Measurements from ENCODE around the gene ZBTB40. TPM values are rescaled to one million over a fixed set of nuclear protein-coding genes. Genes with fewer than 3 reads are reported as not detected.

ZBTB40 gene
- total and polyA plus RNA-seq, 10 of the 15 experiments (the other 5 are each of a cell fraction or from before 2014, with no cell fraction given): 1.9 to 14.4 (median 9.0) TPM

GRCh38 chr1:22516906-22517571 lies 65.4 kb downstream of the ZBTB40 start:
- H3K4me3 ChIP-seq: no peak overlapping the region
- WGBS (ENCODE audit: insufficient coverage, insufficient replicate concordance, low lambda C conversion rate, missing lambda C conversion rate): 97% methylated on average over 16 of the region's 16 CpGs
- no peaks in the 10 kb centered on the region for H3K9me3 ChIP-seq (replicated peaks; ENCODE audit: control insufficient read depth, insufficient read depth, low read length)
- ChIA-PET SMC1A (ENCODE audit: uncharacterized antibody, unreplicated experiment) (no interaction called here), RAD21 (ENCODE audit: unreplicated experiment) (no interaction called here), CTCF (no interaction called here), POLR2A (no interaction called here)
- H4K20me1 ChIP-seq (ENCODE audit: control insufficient read depth, insufficient read depth): no peaks in the 10 kb centered on the region
- ATAC-seq: no peak
- no peaks in the 10 kb centered on the region for H3K4me1 ChIP-seq (ENCODE audit: control insufficient read depth, insufficient read depth, low read length)
- no peaks in the 10 kb centered on the region for H3K27me3 ChIP-seq (replicated peaks in 1 of 2; ENCODE audit: control insufficient read depth in 2 of 2, insufficient read depth in 2 of 2, low read length in 1 of 2)
- no peak overlapping the region for H2AFZ ChIP-seq (ENCODE audit: control insufficient read depth, low read depth, low read length)
- H3K27ac ChIP-seq (ENCODE audit: control insufficient read depth, insufficient read depth): no peak overlapping the region
- in situ Hi-C loops (cut with MboI): no loop called here
- intact Hi-C loops (cut with micrococcal nuclease; ENCODE audit: unreplicated experiment): no loop called here
- no peak overlapping the region for H3K9ac ChIP-seq (ENCODE audit: control insufficient read depth, insufficient read depth, low read length)
- no peak overlapping the region for H3K4me2 ChIP-seq (ENCODE audit: control insufficient read depth, insufficient read depth)
- BruUV-seq (replicated peaks): no TSS peak
- TF ChIP-seq SIX5 (IDR thresholded peaks at IDR 0.05; ENCODE audit: low read depth, low read length, severe bottlenecking): no peak
- no peak for TF ChIP-seq RBBP5 (conservative IDR thresholded peaks at IDR 0.05)
- TF ChIP-seq SUZ12 (IDR thresholded peaks at IDR 0.05; ENCODE audit: unreplicated experiment): no peak
- no peak for DNase-seq (ENCODE audit: low read depth, low spot score)
- H3K36me3 ChIP-seq (ENCODE audit: control insufficient read depth in 2 of 2, insufficient read depth in 2 of 2, low read length in 1 of 2): peaks cover 21% of the 10 kb centered on the region in 2 experiments; a peak in 3 of 4 replicates
- no peaks in the 10 kb centered on the region for H3K79me2 ChIP-seq (ENCODE audit: control insufficient read depth, insufficient read depth, low read length)
- no peak for FAIRE-seq

GRCh38 chr1:22517956-22518355 lies 66.3 kb downstream of the ZBTB40 start:
- Histone ChIP-seq H4K20me1 (ENCODE audit: control insufficient read depth, insufficient read depth) (no peaks in the 10 kb centered on the region), H2AFZ (ENCODE audit: control insufficient read depth, low read depth, low read length) (no peak overlapping the region), H3K27ac (ENCODE audit: control insufficient read depth, insufficient read depth) (no peak overlapping the region), H3K4me2 (ENCODE audit: control insufficient read depth, insufficient read depth) (no peak overlapping the region), H3K36me3 (ENCODE audit: control insufficient read depth in 2 of 2, insufficient read depth in 2 of 2, low read length in 1 of 2) (peaks cover 17% of the 10 kb centered on the region in 2 experiments; a peak in 3 of 4 replicates), H3K9me3 (replicated peaks; ENCODE audit: control insufficient read depth, insufficient read depth, low read length) (no peaks in the 10 kb centered on the region), H3K79me2 (ENCODE audit: control insufficient read depth, insufficient read depth, low read length) (no peaks in the 10 kb centered on the region), H3K9ac (ENCODE audit: control insufficient read depth, insufficient read depth, low read length) (no peak overlapping the region), H3K27me3 (replicated peaks in 1 of 2; ENCODE audit: control insufficient read depth in 2 of 2, insufficient read depth in 2 of 2, low read length in 1 of 2) (no peaks in the 10 kb centered on the region), H3K4me3 (no peak overlapping the region), H3K4me1 (ENCODE audit: control insufficient read depth, insufficient read depth, low read length) (no peaks in the 10 kb centered on the region)
- in situ Hi-C loops (cut with MboI): no loop called here
- RAD21 ChIA-PET (ENCODE audit: unreplicated experiment): no interaction called here
- WGBS (ENCODE audit: insufficient coverage, insufficient replicate concordance, low lambda C conversion rate, missing lambda C conversion rate): 89% methylated on average over 7 of the region's 7 CpGs
- ATAC-seq (no peak), DNase-seq (ENCODE audit: low read depth, low spot score) (no peak), FAIRE-seq (no peak)
- POLR2A ChIA-PET: no interaction called here
- CTCF ChIA-PET: no interaction called here
- no TSS peak for BruUV-seq (replicated peaks)
- SMC1A ChIA-PET (ENCODE audit: uncharacterized antibody, unreplicated experiment): no interaction called here
- intact Hi-C loops (cut with micrococcal nuclease; ENCODE audit: unreplicated experiment): no loop called here
- TF ChIP-seq SPI1 (IDR thresholded peaks at IDR 0.05; ENCODE audit: borderline replicate concordance, insufficient read depth, low read depth, low read length) (no peak), RCOR1 (conservative IDR thresholded peaks at IDR 0.05; ENCODE audit: low read depth, low read length) (no peak), ATF7 (IDR thresholded peaks at IDR 0.05; ENCODE audit: low read depth) (no peak), POU2F2 (IDR thresholded peaks at IDR 0.05; ENCODE audit: borderline replicate concordance, low read depth, low read length) (no peak)
- TF ChIP-seq, protein P1, sequence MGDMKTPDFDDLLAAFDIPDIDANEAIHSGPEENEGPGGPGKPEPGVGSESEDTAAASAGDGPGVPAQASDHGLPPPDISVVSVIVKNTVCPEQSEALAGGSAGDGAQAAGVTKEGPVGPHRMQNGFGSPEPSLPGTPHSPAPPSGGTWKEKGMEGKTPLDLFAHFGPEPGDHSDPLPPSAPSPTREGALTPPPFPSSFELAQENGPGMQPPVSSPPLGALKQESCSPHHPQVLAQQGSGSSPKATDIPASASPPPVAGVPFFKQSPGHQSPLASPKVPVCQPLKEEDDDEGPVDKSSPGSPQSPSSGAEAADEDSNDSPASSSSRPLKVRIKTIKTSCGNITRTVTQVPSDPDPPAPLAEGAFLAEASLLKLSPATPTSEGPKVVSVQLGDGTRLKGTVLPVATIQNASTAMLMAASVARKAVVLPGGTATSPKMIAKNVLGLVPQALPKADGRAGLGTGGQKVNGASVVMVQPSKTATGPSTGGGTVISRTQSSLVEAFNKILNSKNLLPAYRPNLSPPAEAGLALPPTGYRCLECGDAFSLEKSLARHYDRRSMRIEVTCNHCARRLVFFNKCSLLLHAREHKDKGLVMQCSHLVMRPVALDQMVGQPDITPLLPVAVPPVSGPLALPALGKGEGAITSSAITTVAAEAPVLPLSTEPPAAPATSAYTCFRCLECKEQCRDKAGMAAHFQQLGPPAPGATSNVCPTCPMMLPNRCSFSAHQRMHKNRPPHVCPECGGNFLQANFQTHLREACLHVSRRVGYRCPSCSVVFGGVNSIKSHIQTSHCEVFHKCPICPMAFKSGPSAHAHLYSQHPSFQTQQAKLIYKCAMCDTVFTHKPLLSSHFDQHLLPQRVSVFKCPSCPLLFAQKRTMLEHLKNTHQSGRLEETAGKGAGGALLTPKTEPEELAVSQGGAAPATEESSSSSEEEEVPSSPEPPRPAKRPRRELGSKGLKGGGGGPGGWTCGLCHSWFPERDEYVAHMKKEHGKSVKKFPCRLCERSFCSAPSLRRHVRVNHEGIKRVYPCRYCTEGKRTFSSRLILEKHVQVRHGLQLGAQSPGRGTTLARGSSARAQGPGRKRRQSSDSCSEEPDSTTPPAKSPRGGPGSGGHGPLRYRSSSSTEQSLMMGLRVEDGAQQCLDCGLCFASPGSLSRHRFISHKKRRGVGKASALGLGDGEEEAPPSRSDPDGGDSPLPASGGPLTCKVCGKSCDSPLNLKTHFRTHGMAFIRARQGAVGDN (IDR thresholded peaks at IDR 0.05): no peak
- TF ChIP-seq, protein P2, sequence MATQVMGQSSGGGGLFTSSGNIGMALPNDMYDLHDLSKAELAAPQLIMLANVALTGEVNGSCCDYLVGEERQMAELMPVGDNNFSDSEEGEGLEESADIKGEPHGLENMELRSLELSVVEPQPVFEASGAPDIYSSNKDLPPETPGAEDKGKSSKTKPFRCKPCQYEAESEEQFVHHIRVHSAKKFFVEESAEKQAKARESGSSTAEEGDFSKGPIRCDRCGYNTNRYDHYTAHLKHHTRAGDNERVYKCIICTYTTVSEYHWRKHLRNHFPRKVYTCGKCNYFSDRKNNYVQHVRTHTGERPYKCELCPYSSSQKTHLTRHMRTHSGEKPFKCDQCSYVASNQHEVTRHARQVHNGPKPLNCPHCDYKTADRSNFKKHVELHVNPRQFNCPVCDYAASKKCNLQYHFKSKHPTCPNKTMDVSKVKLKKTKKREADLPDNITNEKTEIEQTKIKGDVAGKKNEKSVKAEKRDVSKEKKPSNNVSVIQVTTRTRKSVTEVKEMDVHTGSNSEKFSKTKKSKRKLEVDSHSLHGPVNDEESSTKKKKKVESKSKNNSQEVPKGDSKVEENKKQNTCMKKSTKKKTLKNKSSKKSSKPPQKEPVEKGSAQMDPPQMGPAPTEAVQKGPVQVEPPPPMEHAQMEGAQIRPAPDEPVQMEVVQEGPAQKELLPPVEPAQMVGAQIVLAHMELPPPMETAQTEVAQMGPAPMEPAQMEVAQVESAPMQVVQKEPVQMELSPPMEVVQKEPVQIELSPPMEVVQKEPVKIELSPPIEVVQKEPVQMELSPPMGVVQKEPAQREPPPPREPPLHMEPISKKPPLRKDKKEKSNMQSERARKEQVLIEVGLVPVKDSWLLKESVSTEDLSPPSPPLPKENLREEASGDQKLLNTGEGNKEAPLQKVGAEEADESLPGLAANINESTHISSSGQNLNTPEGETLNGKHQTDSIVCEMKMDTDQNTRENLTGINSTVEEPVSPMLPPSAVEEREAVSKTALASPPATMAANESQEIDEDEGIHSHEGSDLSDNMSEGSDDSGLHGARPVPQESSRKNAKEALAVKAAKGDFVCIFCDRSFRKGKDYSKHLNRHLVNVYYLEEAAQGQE (IDR thresholded peaks at IDR 0.05; ENCODE audit: low read depth, low read length): no peak

Data from GM12878 (cell line).